ENCODE results near the gene GPC6.

GPC6 gene

DNA sequence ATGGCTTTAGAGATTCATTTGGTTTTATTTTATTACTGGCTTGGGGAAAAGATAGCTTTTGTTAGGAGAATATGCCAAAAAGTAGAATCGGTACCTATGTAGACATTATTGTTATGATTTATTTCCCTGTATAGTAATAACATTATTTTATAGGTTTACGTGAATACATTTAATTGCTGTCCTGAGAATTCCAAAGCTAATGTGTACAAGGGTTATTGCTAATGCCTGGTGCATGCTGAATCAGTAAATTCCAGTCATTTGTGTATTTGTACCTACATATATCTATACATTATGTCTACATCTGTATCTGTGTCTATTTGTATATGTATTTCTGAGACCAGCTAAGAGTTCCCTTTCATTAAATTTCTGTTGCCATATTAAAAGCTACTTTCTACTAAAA is 550.9 kb downstream of the GPC6 start:
- DNase-seq = no peak
- H3K9me3 Mint-ChIP-seq = no peaks in the 10 kb centered on the region
- H3K27me3 Mint-ChIP-seq = peaks cover 2% of the 10 kb centered on the region
- no peak for ATAC-seq
- no peak overlapping the region for H3K27ac Mint-ChIP-seq
- no peak overlapping the region for H3K4me3 Mint-ChIP-seq
- H3K4me1 Mint-ChIP-seq = no peaks in the 10 kb centered on the region

- H3K4me3 Mint-ChIP-seq = no peak overlapping the region
- DNase-seq = no peak
- H3K4me1 Mint-ChIP-seq = no peaks in the 10 kb centered on the region
- no peak overlapping the region for H3K27ac Mint-ChIP-seq
- H3K27me3 Mint-ChIP-seq = no peaks in the 10 kb centered on the region
- no peak for ATAC-seq
- H3K9me3 Mint-ChIP-seq = peaks cover 3 to 5% of the 10 kb centered on the region in 2 donors
Observed at GRCh38 chr13:93778548-93778947, 551.9 kb downstream of the GPC6 start.

DNA sequence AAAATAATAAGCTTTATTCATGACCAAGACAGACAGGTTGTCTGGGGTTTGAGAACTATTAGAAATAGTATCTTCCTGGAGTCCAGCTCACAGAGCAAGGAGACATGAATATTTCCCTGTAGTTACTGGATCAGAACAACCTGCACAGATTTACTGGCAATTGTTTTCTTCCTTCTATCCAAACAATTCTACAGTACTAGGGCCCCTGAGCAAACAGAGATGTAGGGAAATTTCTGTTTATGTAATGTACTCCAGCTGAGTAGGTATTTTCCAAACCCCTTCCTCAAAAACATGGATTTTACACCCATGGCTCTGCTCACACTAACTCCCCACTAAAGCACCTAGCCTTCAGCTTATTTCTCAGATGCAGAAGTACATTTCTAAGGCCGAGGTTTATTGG is 557.6 kb downstream of the GPC6 start:
- no peak for DNase-seq
- H3K27ac Mint-ChIP-seq = no peak overlapping the region
- H3K4me3 Mint-ChIP-seq = no peak overlapping the region
- peaks cover 16% of the 10 kb centered on the region for H3K27me3 Mint-ChIP-seq
- peaks cover 7 to 8% of the 10 kb centered on the region in 2 donors for H3K9me3 Mint-ChIP-seq
- no peaks in the 10 kb centered on the region for H3K4me1 Mint-ChIP-seq
- ATAC-seq = no peak

GRCh38 chr13:93786846-93787489 is 560.4 kb downstream of the GPC6 start:
- Mint-ChIP-seq H3K4me1 (no peaks in the 10 kb centered on the region), H3K9me3 (peaks cover 7 to 8% of the 10 kb centered on the region in 2 donors), H3K27ac (no peak overlapping the region), H3K27me3 (peaks cover 28% of the 10 kb centered on the region), H3K4me3 (no peak overlapping the region)
- ATAC-seq = no peak
- DNase-seq = no peak

- DNase-seq (no peak), ATAC-seq (no peak)
- Mint-ChIP-seq H3K4me3 (no peak overlapping the region), H3K27me3 (peaks cover 38% of the 10 kb centered on the region), H3K4me1 (peaks cover 7% of the 10 kb centered on the region), H3K9me3 (peaks cover 4 to 5% of the 10 kb centered on the region in 2 donors), H3K27ac (no peak overlapping the region)
Observed at GRCh38 chr13:93788456-93788855, 561.8 kb downstream of the GPC6 start.

GRCh38 chr13:93789058-93789457 is 562.5 kb downstream of the GPC6 start:
- Mint-ChIP-seq H3K4me3 (no peak overlapping the region), H3K9me3 (no peaks in the 10 kb centered on the region), H3K4me1 (peaks cover 12% of the 10 kb centered on the region), H3K27me3 (peaks cover 38% of the 10 kb centered on the region), H3K27ac (no peak overlapping the region)
- DNase-seq (no peak), ATAC-seq (peak; percentile 76)

DNA sequence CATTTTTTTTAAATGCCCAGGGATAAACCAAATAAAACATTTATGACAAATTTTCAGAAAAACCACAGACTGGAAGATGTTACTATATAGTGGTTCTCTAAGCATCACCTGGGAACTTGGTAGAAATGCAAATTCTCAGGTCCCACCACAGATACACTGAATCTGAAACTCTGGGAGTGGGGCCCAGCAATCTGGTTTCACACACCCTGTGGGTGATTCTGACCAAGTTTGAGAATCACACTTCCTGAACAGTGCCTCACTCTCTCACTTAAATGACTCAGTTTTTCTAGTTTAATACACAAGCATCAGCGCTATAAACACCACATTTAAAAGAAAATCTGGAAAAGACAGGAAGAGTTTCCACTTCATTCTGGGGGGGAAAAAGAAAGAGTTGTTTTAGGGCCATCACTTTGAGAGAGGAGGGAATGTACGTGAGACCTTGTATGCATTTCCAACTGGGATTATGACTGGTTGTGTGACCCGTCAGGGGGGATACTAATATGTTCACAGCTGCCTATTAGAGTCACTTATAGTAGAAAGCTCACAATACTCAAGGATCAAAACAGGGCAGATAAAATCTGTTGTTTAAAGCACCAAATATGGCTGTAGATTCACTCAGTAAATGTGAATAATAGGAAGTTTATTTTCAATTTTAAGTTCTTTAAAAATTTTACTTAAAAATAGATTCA is 567.7 kb downstream of the GPC6 start:
- ATAC-seq = peak; percentile 99
- Mint-ChIP-seq H3K4me3 (peak overlapping the region in 1 of 2 donors; percentile 54), H3K27me3 (peaks cover 48% of the 10 kb centered on the region), H3K4me1 (peaks cover 30% of the 10 kb centered on the region), H3K9me3 (no peaks in the 10 kb centered on the region), H3K27ac (peak overlapping the region; percentile 64 to 75)
- peak; percentile 59 to 85 for DNase-seq

GRCh38 chr13:93797463-93797862 is 570.9 kb downstream of the GPC6 start:
- no peak for DNase-seq
- H3K9me3 Mint-ChIP-seq = no peaks in the 10 kb centered on the region
- H3K27ac Mint-ChIP-seq = peak overlapping the region in 1 of 2 donors; percentile 13
- peak; percentile 44 for ATAC-seq
- H3K4me3 Mint-ChIP-seq = no peak overlapping the region
- peaks cover 27% of the 10 kb centered on the region for H3K4me1 Mint-ChIP-seq
- peaks cover 56% of the 10 kb centered on the region for H3K27me3 Mint-ChIP-seq

DNA sequence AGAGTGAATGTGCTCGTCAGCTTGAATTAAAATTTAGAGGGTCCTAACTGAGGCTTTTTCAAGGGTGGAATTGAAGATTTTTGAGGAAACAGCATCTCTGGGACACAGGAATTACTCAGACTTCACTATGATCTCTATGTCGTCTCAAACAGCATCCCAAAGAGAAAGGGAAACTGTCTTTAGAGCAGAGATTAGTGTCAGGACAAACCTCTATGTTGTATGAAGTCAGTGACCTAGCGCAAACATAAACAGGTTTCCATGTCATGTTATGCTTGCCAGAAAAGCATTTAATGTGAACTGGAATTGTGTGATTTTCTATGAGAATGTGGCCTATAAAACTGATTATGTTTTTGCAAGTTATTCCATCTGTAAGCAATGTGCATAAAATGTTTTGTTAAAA is 573.7 kb downstream of the GPC6 start:
- H3K27ac Mint-ChIP-seq = no peak overlapping the region
- DNase-seq = no peak
- no peaks in the 10 kb centered on the region for H3K9me3 Mint-ChIP-seq
- ATAC-seq = no peak
- peaks cover 48% of the 10 kb centered on the region for H3K27me3 Mint-ChIP-seq
- no peak overlapping the region for H3K4me3 Mint-ChIP-seq
- H3K4me1 Mint-ChIP-seq = peaks cover 9% of the 10 kb centered on the region

DNA sequence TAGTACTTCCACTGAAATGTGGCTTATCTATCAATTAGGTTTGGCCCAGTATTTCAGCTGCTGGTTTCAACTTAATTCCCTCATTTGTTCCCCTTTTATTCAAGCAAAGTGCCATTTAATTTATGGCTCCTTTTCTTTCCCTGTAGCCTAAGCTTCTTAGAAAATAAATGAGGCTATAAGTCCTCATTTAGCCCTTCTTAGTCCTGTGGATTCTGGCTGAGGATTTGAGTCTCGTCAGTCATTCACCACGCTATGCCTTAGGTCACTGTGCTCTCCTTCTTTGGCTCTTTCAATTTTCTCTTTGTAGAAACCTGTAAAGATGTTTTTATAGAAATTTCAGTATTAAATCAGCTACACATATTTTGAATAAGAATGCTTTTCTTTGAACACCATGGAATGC is 579.1 kb downstream of the GPC6 start:
- peaks cover 31% of the 10 kb centered on the region for H3K27me3 Mint-ChIP-seq
- ATAC-seq = no peak

DNA sequence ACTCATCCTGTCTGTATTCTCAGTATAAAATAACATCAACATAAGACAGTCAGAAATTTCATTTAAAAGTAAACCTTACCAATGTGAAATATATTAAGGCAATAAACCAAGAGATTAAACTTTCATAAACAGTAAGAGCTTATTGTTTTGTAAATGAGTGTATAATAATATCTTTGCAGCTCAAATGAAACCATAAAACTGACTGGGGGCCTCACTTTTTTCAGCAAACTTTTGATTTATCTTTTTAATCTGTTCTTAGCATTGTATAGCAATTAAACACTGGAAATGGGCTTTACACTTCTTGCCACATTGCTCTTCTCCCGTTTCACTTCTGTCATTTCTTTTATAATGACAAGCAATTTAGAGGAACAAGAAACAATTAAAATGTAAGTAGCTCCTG is 580.3 kb downstream of the GPC6 start:
- H3K9me3 Mint-ChIP-seq = no peaks in the 10 kb centered on the region
- no peaks in the 10 kb centered on the region for H3K4me1 Mint-ChIP-seq
- DNase-seq (no peak), ATAC-seq (no peak)
- peaks cover 33% of the 10 kb centered on the region for H3K27me3 Mint-ChIP-seq
- H3K4me3 Mint-ChIP-seq = no peak overlapping the region
- H3K27ac Mint-ChIP-seq = no peak overlapping the region

More for the DNA sequence above, 579.1 kb downstream of the GPC6 start:
- DNase-seq = no peak
- no peak overlapping the region for H3K27ac Mint-ChIP-seq
- no peaks in the 10 kb centered on the region for H3K9me3 Mint-ChIP-seq
- no peak overlapping the region for H3K4me3 Mint-ChIP-seq
- H3K4me1 Mint-ChIP-seq = no peaks in the 10 kb centered on the region

DNA sequence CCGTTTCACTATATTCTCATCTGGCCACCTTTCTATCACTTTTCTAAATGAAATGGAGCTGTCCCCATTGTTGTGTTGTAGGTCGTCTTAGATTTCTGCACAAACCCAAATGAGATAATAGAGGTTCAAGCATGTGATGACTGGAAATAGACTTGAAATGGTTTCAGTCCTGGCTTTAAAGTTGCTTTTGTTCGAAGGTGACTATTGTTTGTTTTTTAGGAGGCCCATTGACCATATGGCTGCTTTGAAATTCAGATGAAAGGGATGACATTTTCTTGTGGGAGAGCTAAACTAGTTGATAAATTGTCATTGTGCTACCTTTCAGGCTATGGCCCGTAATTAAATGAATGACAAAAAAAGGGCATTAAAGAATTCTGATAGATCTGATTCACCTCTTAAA is 583.7 kb downstream of the GPC6 start:
- ATAC-seq (no peak), DNase-seq (no peak)
- H3K9me3 Mint-ChIP-seq = no peaks in the 10 kb centered on the region
- no peak overlapping the region for H3K4me3 Mint-ChIP-seq
- H3K27ac Mint-ChIP-seq = no peak overlapping the region
- no peaks in the 10 kb centered on the region for H3K4me1 Mint-ChIP-seq
- peaks cover 25% of the 10 kb centered on the region for H3K27me3 Mint-ChIP-seq

DNA sequence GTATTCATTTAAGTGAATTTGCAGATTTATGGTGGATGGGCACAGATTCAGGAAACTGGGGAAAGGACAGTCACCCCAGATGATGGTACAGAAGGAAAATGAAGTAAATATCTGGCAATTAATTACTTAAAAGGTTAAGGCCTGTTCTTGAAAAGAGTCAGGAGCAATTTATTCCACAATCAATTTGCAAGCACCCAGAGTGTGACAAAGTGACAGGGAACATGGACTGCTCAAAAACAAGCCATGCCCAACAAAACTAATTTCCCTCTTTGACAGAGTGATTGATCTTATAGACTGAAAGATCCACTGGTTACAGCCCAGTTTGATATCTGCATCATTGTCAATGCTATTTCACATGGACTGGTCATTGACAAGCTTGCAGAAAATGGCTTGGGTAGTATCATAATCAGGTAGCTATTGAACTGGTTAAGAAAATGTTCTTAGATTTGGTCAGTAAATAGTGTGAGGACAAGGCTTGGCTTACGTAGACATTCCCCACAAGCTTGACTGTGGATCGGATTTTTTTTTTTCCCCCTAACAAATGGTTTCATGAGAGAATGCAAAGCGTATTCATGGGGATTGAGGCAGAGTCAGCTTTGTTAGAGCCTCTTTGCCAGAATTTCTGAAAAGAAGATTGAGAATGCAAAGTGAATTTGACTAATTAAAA is 584.6 kb downstream of the GPC6 start:
- Mint-ChIP-seq H3K4me3 (no peak overlapping the region), H3K4me1 (no peaks in the 10 kb centered on the region), H3K9me3 (no peaks in the 10 kb centered on the region), H3K27me3 (peaks cover 25% of the 10 kb centered on the region), H3K27ac (no peak overlapping the region)
- no peak for ATAC-seq
- no peak for DNase-seq

DNA sequence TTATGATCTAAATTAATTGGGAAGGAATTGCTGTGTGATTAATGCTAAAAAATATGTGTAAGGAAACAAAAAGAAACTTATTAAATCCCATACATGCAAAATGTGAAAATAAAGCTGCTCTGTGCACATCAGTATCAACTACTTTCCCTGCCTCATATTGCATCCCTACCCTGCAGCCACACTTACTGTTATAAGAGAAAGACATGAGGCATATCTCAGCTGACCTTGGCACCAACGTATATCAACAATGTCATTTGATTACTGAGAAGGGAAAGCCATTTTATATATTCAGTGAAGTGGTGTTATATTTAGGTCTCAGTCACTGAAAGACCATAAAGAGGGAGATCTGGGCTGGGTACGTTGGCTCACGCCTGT is 585.1 kb downstream of the GPC6 start:
- H3K9me3 Mint-ChIP-seq = no peaks in the 10 kb centered on the region
- no peaks in the 10 kb centered on the region for H3K4me1 Mint-ChIP-seq
- DNase-seq (no peak), ATAC-seq (no peak)
- H3K4me3 Mint-ChIP-seq = no peak overlapping the region
- no peak overlapping the region for H3K27ac Mint-ChIP-seq
- H3K27me3 Mint-ChIP-seq = peaks cover 25% of the 10 kb centered on the region

GRCh38 chr13:93814658-93815057 is 588.1 kb downstream of the GPC6 start:
- no peaks in the 10 kb centered on the region for H3K9me3 Mint-ChIP-seq
- no peaks in the 10 kb centered on the region for H3K4me1 Mint-ChIP-seq

GRCh38 chr13:93818345-93818744 is 591.7 kb downstream of the GPC6 start:
- H3K4me3 Mint-ChIP-seq = no peak overlapping the region
- no peak overlapping the region for H3K27ac Mint-ChIP-seq
- DNase-seq (no peak), ATAC-seq (no peak)
- H3K4me1 Mint-ChIP-seq = no peaks in the 10 kb centered on the region
- no peaks in the 10 kb centered on the region for H3K9me3 Mint-ChIP-seq
- H3K27me3 Mint-ChIP-seq = no peaks in the 10 kb centered on the region

More at GRCh38 chr13:93814658-93815057, 588.1 kb downstream of the GPC6 start:
- DNase-seq (no peak), ATAC-seq (no peak)
- no peak overlapping the region for H3K27ac Mint-ChIP-seq
- peaks cover 22% of the 10 kb centered on the region for H3K27me3 Mint-ChIP-seq
- H3K4me3 Mint-ChIP-seq = no peak overlapping the region

All from stimulated activated naive CD8-positive, alpha-beta T cell treated with anti-CD3 and anti-CD28 coated beads, Interleukin-15, amount 100 ng/mL, for 72 hours (primary cell).